Spleen (tissue), 7 donors: ENCODE data around the gene CAMK2G.

Source experiments
- CTCF ChIP-seq, 11 experiments: fragments of 200-600 bp in 7 of 11; fragments of 450-650 bp in 4 of 11; sonication (generic) in 4 of 11; IDR thresholded peaks in 8 of 11; conservative IDR thresholded peaks in 3 of 11; 1 replicate in 7 of 11; 2 replicates in 4 of 11; pipeline versions ENCODE4 v1.4.0 to v1.8.0; 2016 to 2021; ENCODE audit warnings: antibody characterized with exemption in 11 of 11, inconsistent platforms in 4 of 11, mild to moderate bottlenecking in 1 of 11
- POLR2AphosphoS5 ChIP-seq, 3 donors: sonication (generic); formaldehyde crosslinking; IDR thresholded peaks; one replicate each; pipeline ENCODE4 v1.5.1; 2017; ENCODE audit warnings: antibody characterized with exemption in 3 of 3
- donor health status: DM: no; HTN: no; CAD: no; lungs with moderate emphysema.
- donor health status: DM: no; HTN: no; CAD: no.
- donor health status: DM: no; HTN: no; CAD: no.

GRCh38 chr10:73840056-73840402 is 34.3 kb downstream of the CAMK2G start:
- TF ChIP-seq POLR2AphosphoS5 (IDR thresholded peaks at IDR 0.05) (no peak), CTCF (IDR thresholded peaks at IDR 0.05 in 8 of 11, conservative IDR thresholded peaks at IDR 0.05 in 3 of 11) (no peak)
